NB4 (cell line): Measurements from ENCODE around the gene BCAN.

Experiments
- DNase-seq: peaks from one replicate; pipeline ENCODE4 v3.0.0; 2010; ENCODE audit warnings: low read depth
- H3K4me3 ChIP-seq: one replicate; pipeline ENCODE4 v1.5.1; 2011; ENCODE audit warnings: mild to moderate bottlenecking, low read depth, low read length, moderate library complexity
- MYC ChIP-seq: IDR thresholded peaks from 2 replicates; pipeline ENCODE4 v1.6.1; 2011; ENCODE audit warnings: low read depth, low read length
- POLR2A ChIP-seq: IDR thresholded peaks from 2 replicates; pipeline ENCODE4 v1.6.1; 2011; ENCODE audit warnings: mild to moderate bottlenecking; ENCODE audit not compliant: insufficient read length; ENCODE audit errors: extremely low read depth
- TF ChIP-seq, protein P1 (sequence below): IDR thresholded peaks from 2 replicates; pipeline ENCODE4 v1.6.1; 2011; ENCODE audit warnings: low read depth, low read length
- TF ChIP-seq, protein P2 (sequence below): IDR thresholded peaks from one replicate; pipeline ENCODE4 v1.5.1; 2012; ENCODE audit warnings: low read depth, low read length

Gene BCAN

DNA sequence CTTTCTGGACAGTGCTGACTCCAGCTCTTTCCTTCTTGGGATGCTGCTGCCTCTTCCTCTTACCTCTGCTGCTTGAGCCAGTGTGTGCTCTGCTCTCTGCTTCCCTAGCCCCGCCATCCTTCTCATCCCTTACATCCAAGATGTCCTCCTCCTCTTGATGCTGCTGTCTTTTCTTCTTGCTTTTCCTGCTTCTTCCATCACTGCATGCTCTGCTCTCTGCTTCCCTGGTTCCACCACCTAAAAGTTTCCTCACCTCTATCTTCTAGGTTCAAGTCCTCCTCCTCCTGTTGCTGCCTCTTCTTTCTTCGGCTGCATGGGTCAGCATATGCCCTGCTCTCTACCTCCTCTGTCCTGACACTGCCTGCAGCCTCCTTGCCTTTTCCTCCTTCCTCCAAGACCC is 46.9 kb upstream of the BCAN start:
- TF ChIP-seq, protein P1, sequence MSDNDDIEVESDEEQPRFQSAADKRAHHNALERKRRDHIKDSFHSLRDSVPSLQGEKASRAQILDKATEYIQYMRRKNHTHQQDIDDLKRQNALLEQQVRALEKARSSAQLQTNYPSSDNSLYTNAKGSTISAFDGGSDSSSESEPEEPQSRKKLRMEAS: no peak
- TF ChIP-seq, protein P2, sequence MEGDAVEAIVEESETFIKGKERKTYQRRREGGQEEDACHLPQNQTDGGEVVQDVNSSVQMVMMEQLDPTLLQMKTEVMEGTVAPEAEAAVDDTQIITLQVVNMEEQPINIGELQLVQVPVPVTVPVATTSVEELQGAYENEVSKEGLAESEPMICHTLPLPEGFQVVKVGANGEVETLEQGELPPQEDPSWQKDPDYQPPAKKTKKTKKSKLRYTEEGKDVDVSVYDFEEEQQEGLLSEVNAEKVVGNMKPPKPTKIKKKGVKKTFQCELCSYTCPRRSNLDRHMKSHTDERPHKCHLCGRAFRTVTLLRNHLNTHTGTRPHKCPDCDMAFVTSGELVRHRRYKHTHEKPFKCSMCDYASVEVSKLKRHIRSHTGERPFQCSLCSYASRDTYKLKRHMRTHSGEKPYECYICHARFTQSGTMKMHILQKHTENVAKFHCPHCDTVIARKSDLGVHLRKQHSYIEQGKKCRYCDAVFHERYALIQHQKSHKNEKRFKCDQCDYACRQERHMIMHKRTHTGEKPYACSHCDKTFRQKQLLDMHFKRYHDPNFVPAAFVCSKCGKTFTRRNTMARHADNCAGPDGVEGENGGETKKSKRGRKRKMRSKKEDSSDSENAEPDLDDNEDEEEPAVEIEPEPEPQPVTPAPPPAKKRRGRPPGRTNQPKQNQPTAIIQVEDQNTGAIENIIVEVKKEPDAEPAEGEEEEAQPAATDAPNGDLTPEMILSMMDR: no peak
- TF ChIP-seq MYC: no peak
- H3K4me3 ChIP-seq: no peak overlapping the region
- no peak for DNase-seq

DNA sequence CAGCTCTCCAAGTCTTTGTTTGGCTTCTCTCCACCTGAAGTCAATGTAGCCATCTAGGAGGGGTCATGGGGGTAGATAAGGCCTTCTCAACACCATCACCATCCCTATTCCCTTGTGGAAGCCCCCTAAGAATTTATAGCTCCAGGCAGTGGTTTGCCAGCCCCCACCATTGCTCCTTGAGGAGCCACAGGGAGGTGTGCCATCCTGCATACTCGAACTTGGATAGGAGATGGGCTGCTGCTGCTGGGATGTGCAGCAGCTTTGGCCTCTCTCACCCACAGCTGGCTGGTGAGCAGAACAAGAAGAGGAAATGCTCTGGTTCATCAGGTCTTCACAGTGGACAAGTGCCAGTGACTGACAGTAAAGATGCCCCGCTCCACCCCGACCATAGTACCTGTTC is 45.5 kb upstream of the BCAN start:
- TF ChIP-seq, protein P2: no peak
- TF ChIP-seq MYC (no peak), POLR2A (no peak)
- TF ChIP-seq, protein P1: no peak
- no peak for DNase-seq
- H3K4me3 ChIP-seq: no peak overlapping the region

DNA sequence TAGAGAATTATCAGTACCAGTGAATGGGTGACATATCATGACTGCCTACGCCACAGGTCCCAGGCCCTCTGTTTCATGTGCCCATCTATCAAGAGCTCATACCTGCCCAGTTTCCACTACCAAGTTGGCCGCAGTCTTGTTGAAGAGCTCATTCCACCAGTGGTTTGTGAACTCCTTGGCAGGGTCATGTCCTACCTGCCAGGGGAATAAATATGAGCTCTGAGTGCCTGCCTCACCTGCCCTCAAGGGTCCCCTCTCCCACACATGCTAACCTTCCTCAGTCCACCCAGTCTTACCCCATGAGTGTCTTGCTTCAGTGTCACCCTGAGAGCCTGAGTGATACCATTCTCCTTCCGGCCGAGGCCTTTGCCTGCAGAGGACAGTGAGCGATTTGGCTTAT is 43.8 kb upstream of the BCAN start:
- DNase-seq: no peak
- H3K4me3 ChIP-seq: no peak overlapping the region
- TF ChIP-seq, protein P1: no peak
- no peak for TF ChIP-seq MYC
- no peak for TF ChIP-seq POLR2A
- TF ChIP-seq, protein P2: no peak

DNA sequence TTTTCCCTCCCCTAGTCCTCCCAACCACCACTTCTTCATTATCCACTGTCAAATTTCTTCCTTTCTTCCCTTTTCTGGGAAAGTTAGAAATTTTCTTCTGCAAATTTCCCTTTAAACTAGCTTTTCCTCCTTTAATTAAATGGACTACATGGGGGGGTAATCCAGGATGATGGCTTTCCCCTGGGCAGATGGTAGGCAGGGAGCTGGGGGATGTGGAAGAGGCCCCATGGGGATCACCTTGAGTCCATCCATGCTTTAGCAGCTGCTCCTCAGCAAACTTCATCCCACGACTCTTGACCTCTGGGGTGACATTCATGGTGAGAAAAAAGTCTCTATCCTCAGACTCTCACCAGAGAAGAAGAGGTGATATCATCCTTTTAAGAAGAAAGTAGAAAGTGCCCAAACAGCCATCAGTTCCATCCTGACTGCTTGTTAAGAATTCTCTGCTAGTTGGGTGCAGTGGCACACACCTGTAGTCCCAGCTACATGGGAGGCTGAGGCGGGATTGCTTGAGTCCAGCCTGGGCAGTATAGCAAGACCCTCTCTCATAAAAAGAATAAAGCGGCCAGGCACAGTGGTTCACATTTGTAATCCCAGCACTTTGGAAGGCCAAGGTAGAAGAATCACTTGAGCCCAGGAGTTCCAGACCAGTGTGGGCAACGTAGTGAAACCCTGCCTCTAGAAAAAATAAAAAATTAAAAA is 43.0 kb upstream of the BCAN start:
- TF ChIP-seq, protein P1: no peak
- TF ChIP-seq POLR2A (no peak), MYC (no peak)
- TF ChIP-seq, protein P2: no peak
- H3K4me3 ChIP-seq: no peak overlapping the region
- no peak for DNase-seq

DNA sequence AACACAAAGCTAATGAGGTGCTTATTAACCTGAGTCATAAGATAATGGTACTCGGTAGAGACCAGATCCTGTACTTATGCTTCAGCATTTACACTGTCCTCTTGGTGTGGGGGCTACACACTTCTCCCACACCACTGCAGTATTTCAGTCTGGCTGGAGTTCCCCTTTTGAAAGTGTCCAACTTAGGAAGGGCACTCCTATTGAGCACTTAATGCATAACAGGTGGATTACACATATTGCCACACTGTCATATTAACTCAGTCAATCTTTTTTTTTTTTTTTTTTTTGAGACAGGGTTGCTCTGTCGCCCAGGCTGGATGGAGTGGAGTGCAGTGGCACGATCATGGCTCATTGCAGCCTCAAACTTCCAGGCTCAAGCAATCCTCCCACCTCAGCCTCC is 42.1 kb upstream of the BCAN start:
- H3K4me3 ChIP-seq: peak overlapping the region; percentile 97

More for the DNA sequence above, 42.1 kb upstream of the BCAN start:
- DNase-seq: peak; percentile 88
- TF ChIP-seq POLR2A (no peak), MYC (peak; percentile 40)
- TF ChIP-seq, protein P1: no peak
- TF ChIP-seq, protein P2: peak; percentile 32
